SK-N-SH treated with all-trans-retinoic acid at 6 μM for 48 hours (cell line): ENCODE results near the gene LINGO3.

Experiments used
- ARNTL ChIP-seq: fragments of 450-650 bp; formaldehyde crosslinking; IDR thresholded peaks from 2 replicates; pipeline ENCODE4 v1.5.0; 2020; ENCODE audit warnings: low read depth, mild to moderate bottlenecking, moderate library complexity, borderline replicate concordance
- ISL1 ChIP-seq: fragments of 250-450 bp; sonication (Bioruptor Pico); IDR thresholded peaks from 2 replicates; pipeline ENCODE4 v2.1.2; 2022; ENCODE audit warnings: mild to moderate bottlenecking, moderate library complexity
- PATZ1 ChIP-seq: fragments of 250-450 bp; sonication (Bioruptor Pico); IDR thresholded peaks from 2 replicates; pipeline ENCODE4 v1.8.0; 2020; ENCODE audit warnings: mild to moderate bottlenecking, moderate library complexity, borderline replicate concordance
- PPARA ChIP-seq: fragments of 250-450 bp; sonication (Bioruptor Pico); IDR thresholded peaks from 2 replicates; pipeline ENCODE4 v1.5.0; 2020; ENCODE audit warnings: mild to moderate bottlenecking, borderline replicate concordance
- RARB ChIP-seq: fragments of 250-450 bp; sonication (Bioruptor Pico); IDR thresholded peaks from 2 replicates; pipeline ENCODE4 v1.8.0; 2021; ENCODE audit warnings: mild to moderate bottlenecking, moderate library complexity
- TCF4 ChIP-seq: fragments of 250-450 bp; sonication (Bioruptor Pico); IDR thresholded peaks from 2 replicates; pipeline ENCODE4 v1.8.0; 2021; ENCODE audit warnings: mild to moderate bottlenecking, moderate library complexity, borderline replicate concordance
- ZC3H10 ChIP-seq: fragments of 250-450 bp; sonication (Bioruptor Pico); IDR thresholded peaks from 2 replicates; pipeline ENCODE4 v1.5.1; 2021; ENCODE audit warnings: mild to moderate bottlenecking, moderate library complexity
- ZNF565 ChIP-seq: fragments of 450-650 bp; formaldehyde crosslinking; conservative IDR thresholded peaks from 2 replicates; pipeline ENCODE4 v1.5.0; 2020; ENCODE audit warnings: low read depth, mild to moderate bottlenecking, moderate library complexity
- ZNF70 ChIP-seq: fragments of 450-650 bp; formaldehyde crosslinking; IDR thresholded peaks from 2 replicates; pipeline ENCODE4 v1.5.0; 2020; ENCODE audit warnings: mild to moderate bottlenecking, moderate library complexity

GRCh38 chr19:2312820-2313501, 5.0 kb upstream of the LINGO3 start:
- TF ChIP-seq PATZ1 (CRISPR knock-in tag) (no peak), TCF4 (CRISPR knock-in tag) (no peak), RARB (CRISPR knock-in tag) (no peak), ARNTL (no peak), PPARA (CRISPR knock-in tag) (no peak), ZNF565 (CRISPR knock-in tag) (no peak), ISL1 (CRISPR knock-in tag) (no peak), ZNF70 (no peak), ZC3H10 (no peak)
